ENCODE measurements around the gene THRA.
A peak's percentile ranks its signal among the peaks of the same experiment; 100 is the strongest.
"Not testable (repeated sequence)": the region's sequence is repeated elsewhere in the genome, so short reads cannot be mapped to it uniquely, and the experiment has no call there.

The THRA gene

DNA sequence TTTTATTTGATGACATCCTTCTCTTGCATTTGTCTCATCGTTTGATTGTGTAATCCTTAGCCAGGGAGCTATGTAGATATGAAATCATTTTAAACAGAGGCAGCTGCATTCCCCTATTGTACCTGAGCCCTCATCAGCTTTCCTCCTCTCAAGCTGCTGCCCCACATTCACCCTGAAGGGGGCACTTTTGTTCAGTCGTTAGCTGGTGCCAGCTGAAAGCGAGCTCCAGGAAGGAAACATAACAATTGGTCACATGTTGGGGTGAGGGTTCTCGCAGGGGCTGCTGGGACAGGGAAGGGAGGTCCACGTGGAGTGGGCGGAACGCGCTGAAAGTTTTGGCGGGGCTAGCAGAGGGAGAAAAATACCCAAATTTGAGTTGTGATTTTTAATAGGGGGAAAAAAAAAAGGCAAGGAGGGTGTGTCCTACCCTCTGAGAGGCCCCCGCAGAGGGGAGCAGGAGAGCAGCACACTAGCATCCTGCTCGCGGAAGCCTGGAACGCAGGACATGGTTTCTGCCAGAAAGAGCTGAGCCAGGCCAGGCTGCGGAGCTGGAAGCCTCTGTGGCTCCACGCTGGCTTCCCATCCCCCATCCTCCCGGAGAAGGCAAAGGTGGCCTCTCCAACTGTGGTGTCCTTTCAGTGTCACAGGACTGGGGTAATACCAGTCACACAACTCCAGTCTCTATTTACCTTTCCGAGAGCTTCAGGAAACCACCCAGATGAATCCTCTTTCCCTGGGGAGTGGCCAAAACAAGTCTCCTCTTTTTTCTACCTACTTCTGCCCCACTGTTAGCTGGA is 50.5 kb downstream of the THRA start:
- DNase-seq (ENCODE audit: low read depth): peak; percentile 91

DNA sequence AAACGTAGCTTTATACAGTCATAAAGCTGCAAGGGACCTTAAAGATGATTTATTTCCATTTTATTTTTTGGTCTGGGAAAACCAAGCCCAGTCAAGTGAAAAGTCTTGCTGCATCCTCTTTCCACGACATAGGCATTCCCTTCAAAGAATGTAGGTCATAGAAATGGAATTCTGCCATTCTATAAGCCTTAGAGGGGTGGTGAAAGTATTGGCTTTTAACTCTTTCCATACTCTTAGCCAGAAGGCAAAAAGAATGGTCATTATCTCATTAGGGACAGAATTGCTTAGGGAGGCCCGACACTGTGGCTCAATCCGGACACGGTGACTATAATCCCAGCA is 51.1 kb downstream of the THRA start:
- DNase-seq (ENCODE audit: low read depth): no peak

DNA sequence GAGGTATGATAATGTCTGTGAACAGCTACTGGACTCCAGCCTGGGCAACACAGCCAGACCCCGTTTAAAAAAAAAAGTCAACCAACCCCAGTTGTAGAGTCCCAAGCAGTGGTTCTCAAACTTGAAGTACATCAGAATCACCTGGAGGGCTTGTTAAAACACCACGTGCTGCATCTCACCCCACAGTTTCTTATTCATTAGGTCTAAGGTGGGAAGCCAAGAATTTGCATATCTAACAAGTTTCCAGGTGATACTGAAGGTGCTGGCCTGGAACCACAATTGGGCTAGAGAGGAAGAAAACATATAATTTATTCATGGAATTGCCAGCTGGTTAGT is 52.3 kb downstream of the THRA start:
- no peak for DNase-seq (ENCODE audit: low read depth)

DNA sequence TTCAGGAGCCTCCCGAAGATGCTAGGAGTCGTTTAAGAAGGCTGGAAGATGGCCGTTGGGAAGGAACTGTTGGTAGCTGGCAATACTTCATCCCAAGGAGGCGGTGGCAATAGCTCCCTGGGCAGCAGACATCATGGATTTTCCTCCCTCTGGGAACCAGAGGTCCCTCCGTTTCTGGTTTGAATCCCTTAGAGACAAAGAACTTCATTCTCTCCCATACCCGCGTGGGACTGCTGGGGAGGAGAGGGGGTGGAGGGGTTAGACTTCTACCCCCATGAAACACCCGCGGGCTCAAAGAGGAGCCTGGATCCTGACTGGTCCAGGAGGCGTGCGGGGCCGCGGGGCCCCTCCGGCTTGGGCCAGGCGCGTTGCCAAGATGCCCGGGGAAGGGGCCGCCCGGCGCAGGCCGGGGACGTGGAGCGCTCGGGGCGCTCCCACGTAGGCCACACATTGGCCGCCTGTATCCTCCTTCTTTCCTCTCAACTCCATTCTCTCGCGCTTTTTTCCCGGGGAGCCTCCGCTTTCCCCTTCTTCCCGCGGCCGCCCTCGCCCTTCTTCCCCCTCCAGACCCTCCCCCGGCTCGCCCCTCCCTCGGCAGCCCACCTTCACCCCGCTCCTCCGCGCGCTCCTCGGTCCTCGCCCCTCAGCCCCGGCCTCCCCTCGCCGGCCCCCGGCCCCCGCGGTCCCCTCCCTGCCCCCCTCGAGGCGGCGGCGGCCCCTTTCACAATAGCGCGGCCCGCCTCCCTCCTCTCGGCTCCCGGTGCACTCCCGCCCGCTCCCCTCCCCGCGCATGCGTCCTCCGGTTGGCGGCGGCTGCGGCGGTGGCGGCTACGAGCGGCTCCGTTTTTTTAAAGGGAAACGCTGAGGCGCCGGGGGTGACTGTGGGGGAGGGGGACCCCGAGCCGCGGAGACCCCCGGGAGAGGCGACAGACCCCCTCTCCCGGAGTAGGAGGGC is 58.7 kb downstream of the THRA start, which contains the start of gene MSL1:
Gene MSL1, plus strand, starts transcription at position 791 of the 955 bp plus-strand sequence. CDS start 642 bp downstream, outside the sequence.
- DNase-seq (ENCODE audit: low read depth): no peak

DNA sequence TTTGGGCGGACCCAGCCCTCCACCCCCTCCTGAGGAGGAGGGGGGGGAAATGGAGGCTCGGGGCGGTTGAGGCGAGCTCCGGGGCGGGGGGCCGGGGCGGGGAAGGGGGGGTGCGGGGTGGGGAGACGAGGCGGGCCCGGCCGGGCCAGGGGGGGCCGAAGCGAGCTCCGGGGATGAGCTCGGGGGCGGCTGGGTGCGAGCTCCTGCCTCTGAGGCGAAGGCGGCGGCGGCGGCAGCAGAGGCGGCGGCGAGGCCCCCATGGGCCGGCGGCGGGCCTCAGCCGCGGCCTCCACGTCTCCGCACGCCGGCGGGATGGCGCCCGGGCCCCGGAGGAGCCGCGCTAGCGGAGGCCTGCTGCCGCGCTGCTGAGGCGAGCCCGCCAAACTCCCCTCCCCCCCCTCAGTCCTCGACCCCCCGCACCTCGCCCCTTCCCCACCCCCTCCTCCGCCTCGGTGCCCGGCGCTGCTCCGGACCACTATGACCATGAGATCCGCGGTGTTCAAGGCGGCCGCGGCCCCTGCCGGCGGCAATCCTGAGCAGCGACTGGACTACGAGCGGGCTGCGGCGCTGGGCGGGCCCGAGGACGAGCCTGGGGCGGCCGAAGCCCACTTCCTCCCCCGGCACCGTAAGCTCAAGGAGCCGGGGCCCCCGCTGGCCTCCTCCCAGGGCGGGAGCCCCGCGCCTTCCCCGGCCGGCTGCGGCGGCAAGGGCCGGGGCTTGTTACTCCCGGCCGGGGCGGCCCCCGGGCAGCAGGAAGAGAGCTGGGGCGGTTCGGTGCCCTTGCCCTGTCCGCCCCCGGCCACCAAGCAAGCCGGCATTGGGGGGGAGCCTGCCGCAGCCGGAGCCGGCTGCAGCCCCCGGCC is 59.6 kb downstream of the THRA start:
- no peak for DNase-seq (ENCODE audit: low read depth)

DNA sequence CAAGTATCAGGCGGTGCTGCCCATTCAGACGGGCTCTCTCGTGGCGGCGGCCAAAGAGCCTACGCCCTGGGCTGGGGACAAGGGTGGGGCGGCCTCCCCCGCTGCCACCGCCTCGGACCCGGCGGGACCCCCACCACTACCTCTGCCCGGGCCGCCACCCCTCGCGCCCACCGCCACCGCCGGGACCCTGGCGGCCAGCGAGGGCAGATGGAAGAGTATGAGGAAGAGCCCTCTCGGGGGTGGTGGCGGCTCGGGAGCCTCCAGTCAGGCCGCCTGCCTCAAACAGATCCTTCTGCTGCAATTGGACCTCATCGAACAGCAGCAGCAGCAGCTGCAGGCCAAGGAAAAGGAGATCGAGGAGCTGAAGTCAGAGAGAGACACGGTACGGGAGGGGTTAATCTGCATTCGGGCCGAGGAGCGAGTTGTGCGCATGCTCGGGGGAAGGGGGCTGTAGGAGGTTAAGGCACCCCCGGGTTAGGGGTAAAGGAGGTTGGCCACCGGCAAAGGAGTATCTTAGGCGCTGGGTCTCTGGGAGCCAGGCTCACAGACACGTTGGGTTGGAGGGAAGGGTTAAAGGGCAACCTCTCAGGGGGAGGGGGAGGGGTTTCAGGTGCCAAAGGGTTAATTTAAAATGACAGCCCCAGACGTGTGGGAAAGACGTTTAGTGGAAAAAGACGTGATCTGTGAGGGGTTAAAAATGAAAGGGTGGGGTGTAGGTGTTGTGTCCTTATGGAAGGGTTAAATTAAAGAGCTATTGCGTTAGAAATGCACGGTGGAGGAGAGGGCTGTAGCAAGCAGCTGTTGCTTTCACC is 60.4 kb downstream of the THRA start:
- DNase-seq (ENCODE audit: low read depth): no peak

DNA sequence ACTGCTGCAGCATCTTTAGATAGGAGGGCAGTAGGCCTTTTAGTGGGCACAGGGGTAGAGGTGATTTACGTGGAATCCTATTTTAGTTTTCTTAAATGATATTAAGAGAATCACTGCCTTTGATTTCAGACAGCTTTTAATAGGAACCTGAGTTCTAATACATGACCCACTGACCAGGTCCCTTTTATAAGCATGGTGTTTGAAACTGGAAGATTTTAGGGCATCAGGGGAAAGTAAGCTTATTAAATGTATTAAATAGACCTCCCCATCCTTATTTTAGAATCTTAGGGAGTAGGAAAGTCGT is 61.0 kb downstream of the THRA start:
- DNase-seq (ENCODE audit: low read depth): no peak

DNA sequence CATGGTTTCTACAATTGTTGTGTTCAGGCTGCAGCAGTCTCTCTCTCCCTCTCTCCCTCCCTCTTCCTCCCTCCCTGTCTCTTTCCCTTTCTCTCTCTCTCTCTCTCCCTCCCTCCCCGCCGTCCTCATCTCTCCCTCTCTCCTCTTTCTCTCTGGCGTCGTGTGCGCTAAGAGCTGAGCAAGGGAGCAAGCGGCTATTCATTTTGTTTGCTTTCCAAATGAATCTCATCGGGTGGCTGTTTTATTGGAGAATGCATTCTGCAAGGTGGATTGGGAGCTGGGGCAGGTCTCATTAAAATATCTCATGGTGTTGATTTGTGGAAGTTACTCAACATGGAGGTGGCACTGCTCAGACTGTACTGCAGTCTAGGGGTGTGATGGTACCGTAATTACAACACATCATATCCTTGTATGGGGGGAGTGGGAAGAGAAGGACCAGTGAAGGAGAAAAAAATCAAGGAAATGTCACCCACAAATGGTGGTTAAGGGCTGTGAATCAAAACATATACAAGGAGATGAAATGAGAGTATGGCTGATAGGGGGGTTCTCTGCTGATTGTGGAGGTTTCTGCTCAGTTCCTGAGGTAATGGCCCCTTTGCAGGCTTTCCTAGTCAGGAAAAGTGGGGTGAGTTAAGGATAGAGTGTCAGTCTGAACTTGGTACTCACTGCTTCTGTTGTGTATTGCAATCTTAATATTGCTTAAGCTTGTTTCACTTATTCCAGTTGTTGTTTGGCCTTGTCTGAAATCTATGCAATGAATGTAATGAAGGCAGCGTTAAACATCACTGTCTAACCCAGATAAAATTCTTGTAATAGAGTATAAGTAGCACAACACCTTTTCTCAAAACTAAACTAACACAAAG is 61.7 kb downstream of the THRA start:
- no peak for DNase-seq (ENCODE audit: low read depth)

DNA sequence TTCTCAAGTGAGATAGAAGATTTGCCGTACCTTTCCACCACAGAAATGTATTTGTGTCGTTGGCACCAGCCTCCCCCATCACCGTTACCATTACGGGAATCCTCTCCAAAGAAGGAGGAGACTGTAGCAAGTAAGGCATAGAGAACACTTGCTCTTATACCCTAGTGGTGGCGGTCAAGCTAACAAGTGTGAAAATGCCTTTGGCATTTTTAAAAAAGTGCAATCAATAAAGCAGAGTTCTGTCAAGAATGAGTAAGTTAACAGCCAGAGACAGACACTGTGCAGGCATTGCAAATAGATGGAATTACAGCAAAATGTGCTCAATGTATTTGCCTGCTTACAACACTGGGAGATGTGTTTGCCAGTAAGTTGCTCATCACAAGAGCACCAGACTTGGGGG is 66.7 kb downstream of the THRA start:
- DNase-seq (ENCODE audit: low read depth): no peak

DNA sequence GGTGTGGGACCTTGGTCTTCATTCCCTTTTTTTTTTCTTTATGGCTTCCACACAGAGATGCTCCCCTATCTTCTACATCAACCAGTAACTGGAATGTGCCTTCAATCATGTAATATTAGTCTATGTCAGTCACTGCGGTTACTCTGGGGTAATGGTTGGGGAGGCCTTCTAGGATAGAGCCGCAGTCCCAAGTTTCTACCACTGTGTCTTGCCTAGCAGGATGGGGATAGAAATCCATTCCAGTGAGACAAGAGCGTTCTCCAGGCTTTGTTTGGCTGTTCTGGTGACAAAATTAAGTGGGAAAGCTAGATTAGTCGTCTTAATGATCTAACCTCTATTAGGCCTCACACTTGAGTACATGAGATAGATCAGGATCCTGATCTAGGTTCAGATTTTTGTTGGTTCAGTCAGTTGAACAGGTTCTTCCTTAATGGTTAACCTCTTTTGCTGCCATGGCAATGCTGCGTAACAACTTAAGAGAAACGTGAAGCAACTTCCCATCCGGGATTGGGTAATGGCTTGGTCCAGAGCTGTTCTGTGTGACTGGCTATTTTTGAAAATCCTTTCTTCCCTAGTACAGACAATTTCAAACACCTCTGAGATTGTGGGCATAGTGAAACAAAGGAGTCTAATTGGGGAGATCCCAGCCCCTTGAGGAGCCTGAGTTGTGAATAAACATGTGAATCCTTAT is 67.7 kb downstream of the THRA start:
- DNase-seq (ENCODE audit: low read depth): no peak

DNA sequence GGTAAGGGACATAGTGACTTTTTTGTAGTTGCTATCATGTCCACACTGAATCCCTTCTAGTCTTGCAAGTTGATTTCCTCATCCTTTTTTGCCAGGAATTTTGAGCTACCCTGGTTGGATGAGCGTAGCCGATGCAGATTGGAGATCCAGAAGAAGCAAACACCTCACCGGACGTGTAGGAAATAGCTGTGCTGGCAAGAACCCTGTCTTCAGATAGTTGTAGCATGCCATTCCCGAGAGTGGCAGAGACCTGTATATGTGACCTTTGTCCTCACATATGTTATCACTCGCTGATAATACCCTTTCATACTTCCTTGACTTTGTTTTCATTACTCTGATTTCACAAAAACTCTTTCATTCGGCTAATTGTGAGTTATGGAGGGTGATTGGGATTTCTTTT is 71.4 kb downstream of the THRA start:
- no peak for DNase-seq (ENCODE audit: low read depth)

DNA sequence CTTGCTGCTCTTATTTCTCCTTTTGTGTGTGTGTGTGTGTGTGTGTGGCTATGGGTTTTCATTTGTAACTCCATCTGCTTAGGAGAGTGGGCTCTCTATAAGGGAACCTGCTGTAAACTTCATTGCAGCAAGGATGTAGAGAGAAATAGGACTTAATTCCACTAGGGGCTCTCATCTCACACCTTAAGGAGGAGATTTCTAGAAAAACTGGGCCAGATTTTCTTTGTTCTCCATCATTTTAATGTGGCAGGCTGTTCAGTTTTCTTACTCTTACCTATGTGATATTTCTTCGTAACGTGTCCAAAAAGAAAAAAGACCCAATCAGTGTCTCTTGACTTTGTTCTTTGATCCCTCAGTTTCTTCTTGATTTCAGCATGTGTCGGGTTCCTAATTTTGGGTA is 73.1 kb downstream of the THRA start:
- no peak for DNase-seq (ENCODE audit: low read depth)

DNA sequence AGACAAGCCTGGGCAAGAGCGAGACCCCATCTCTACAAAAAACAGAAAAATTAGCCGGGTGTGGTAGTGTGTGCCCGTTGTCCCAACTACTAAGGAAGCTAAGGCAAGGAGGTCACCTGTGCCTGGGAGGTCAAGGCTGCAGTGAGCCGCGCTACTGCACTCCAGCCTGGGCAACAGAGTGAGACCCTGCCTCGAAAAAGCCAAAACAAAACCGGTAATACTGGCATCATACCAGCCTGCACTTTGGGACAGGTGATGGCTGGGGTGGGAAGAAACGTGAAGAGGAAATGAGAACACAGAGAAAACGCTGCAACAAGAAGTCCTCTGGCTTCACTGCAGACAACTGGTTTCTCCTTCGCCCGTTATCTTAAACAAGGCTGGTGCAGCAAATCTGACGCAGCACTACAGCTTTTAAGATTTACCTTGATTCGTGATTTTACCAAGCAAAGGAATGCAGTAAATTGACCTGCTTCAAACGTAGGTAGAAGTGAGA is 76.8 kb downstream of the THRA start:
- no peak for DNase-seq (ENCODE audit: low read depth)

DNA sequence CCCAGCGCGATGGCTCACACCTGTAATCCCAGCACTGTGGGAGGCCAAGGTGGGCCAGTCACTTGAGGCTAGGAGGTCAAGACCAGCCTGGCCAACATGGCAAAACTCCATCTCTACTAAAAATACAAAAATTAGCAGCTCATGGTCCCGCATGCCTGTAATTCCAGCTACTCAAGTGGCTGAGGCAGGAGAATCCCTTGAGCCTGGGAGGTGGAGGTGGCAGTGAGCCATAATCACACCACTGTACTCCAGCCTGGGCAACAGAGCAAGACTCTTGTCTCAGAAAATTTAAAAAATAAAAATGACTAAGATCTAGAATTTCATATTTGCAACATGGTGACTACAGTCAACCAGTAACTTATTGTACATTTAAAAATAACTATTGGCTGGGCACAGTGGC is 80.4 kb downstream of the THRA start:
- DNase-seq (ENCODE audit: low read depth): not testable (repeated sequence)

Measured in HS-5 (cell line).